BLaER1 treated with 17β-estradiol and CSF1 and Interleukin-3, amounts not matched to agents 10 nM and 100 nM (cell line): ENCODE data around the gene TANK.
"Not testable (repeated sequence)": the region's sequence is repeated elsewhere in the genome, so short reads cannot be mapped to it uniquely, and the experiment has no call there.

Source experiments
- H3K27ac ChIP-seq, 11 experiments: shearing (Covaris generic); formaldehyde crosslinking; 2 replicates each; pipeline ENCODE4 v1.8.1; 2022
- H3K27me3 ChIP-seq, 11 experiments: shearing (Covaris generic); formaldehyde crosslinking; 2 replicates each; pipeline ENCODE4 v1.8.1; 2022
- H3K36me3 ChIP-seq, 11 experiments: shearing (Covaris generic); formaldehyde crosslinking; 2 replicates each; pipeline ENCODE4 v1.8.1; 2022
- H3K4me1 ChIP-seq, 10 experiments: shearing (Covaris generic); formaldehyde crosslinking; 2 replicates each; pipeline ENCODE4 v1.8.1; 2022
- H3K4me2 ChIP-seq, 11 experiments: shearing (Covaris generic); formaldehyde crosslinking; 2 replicates each; pipeline ENCODE4 v1.8.1; 2022
- H3K4me3 ChIP-seq, 10 experiments: shearing (Covaris generic); formaldehyde crosslinking; 2 replicates each; pipeline ENCODE4 v1.8.1; 2022
- H3K9ac ChIP-seq, 11 experiments: shearing (Covaris generic); formaldehyde crosslinking; 2 replicates each; pipeline ENCODE4 v1.8.1; 2022
- H3K9me3 ChIP-seq, 11 experiments: shearing (Covaris generic); formaldehyde crosslinking; replicated peaks in 1 of 11; 2 replicates each; pipeline ENCODE4 v1.8.1; 2022
- H4K20me1 ChIP-seq, 11 experiments: shearing (Covaris generic); formaldehyde crosslinking; 2 replicates each; pipeline ENCODE4 v1.8.1; 2022
- Cebpa-rat ChIP-seq, 11 experiments: shearing (Covaris generic); IDR thresholded peaks; 2 replicates each; pipeline ENCODE4 v1.8.1; 2022

Gene TANK

GRCh38 chr2:161243312-161243711 lies 83.1 kb downstream of the TANK start:
- H3K9me3 ChIP-seq, result peaks cover 0 to 25% (median 15%) of the 10 kb centered on the region in 11 experiments; a peak in 17 of 22 replicates
- H3K4me3 ChIP-seq, result no peak overlapping the region
- no peak overlapping the region for H3K4me2 ChIP-seq
- H3K27me3 ChIP-seq, result peaks cover 94 to 100% (median 100%) of the 10 kb centered on the region in 11 experiments
- H3K4me1 ChIP-seq, result 0 out of 20 replicates have a peak, but pooled peaks cover 0 to 6% (median 0%) of the 10 kb centered on the region in 10 experiments
- no peak overlapping the region for H3K9ac ChIP-seq
- peaks cover 0 to 34% (median 6%) of the 10 kb centered on the region in 11 experiments; a peak in 14 of 22 replicates for H4K20me1 ChIP-seq
- no peak for TF ChIP-seq Cebpa-rat (IDR thresholded peaks at IDR 0.05)
- H3K27ac ChIP-seq, result no peak overlapping the region
- H3K36me3 ChIP-seq, result no peaks in the 10 kb centered on the region

- Histone ChIP-seq H3K36me3 (no peaks in the 10 kb centered on the region), H3K4me2 (no peak overlapping the region), H4K20me1 (peaks cover 0 to 30% (median 3%) of the 10 kb centered on the region in 11 experiments; a peak in 10 of 22 replicates), H3K9me3 (peaks cover 0 to 20% (median 9%) of the 10 kb centered on the region in 11 experiments; a peak in 17 of 22 replicates), H3K9ac (no peak overlapping the region), H3K4me3 (no peak overlapping the region), H3K27me3 (peaks cover 90 to 97% (median 95%) of the 10 kb centered on the region in 11 experiments), H3K4me1 (0 out of 20 replicates have a peak, but pooled peaks cover 0 to under 1% (median 0%) of the 10 kb centered on the region in 10 experiments), H3K27ac (no peak overlapping the region)
- TF ChIP-seq Cebpa-rat (IDR thresholded peaks at IDR 0.05), result no peak
Observed at GRCh38 chr2:161243905-161244304, 83.7 kb downstream of the TANK start.

- H4K20me1 ChIP-seq, result peaks cover 0 to 23% (median 0%) of the 10 kb centered on the region in 11 experiments; a peak in 8 of 22 replicates
- not testable (repeated sequence) for H3K36me3 ChIP-seq, H3K27ac ChIP-seq, H3K4me1 ChIP-seq
- peak overlapping the region in 5 of 10 experiments; percentile 15 to 45 (median 40); a peak in 7 of 20 replicates for H3K4me3 ChIP-seq
- peaks cover 0 to 13% (median 3%) of the 10 kb centered on the region in 11 experiments; a peak in 9 of 22 replicates for H3K9me3 ChIP-seq
- H3K9ac ChIP-seq, result peak overlapping the region in 1 of 11 experiments; percentile 16; a peak in 1 of 22 replicates
- H3K4me2 ChIP-seq, result peak overlapping the region in 6 of 11 experiments; percentile 16 to 68 (median 40); a peak in 7 of 22 replicates
- peaks cover 83 to 97% (median 88%) of the 10 kb centered on the region in 11 experiments for H3K27me3 ChIP-seq
Observed at GRCh38 chr2:161244387-161245260, 84.4 kb downstream of the TANK start.

- peaks cover 0 to 21% (median 0%) of the 10 kb centered on the region in 11 experiments; a peak in 6 of 22 replicates for H4K20me1 ChIP-seq
- no peaks in the 10 kb centered on the region for H3K36me3 ChIP-seq
- no peaks in the 10 kb centered on the region for H3K4me1 ChIP-seq
- H3K27me3 ChIP-seq, result peaks cover 78 to 97% (median 83%) of the 10 kb centered on the region in 11 experiments
- TF ChIP-seq Cebpa-rat (IDR thresholded peaks at IDR 0.05), result no peak
- H3K4me3 ChIP-seq, result peak overlapping the region in 3 of 10 experiments; percentile 40 to 45 (median 45); a peak in 4 of 20 replicates
- peaks cover 0 to 13% (median 3%) of the 10 kb centered on the region in 11 experiments; a peak in 1 of 22 replicates for H3K9me3 ChIP-seq
- peak overlapping the region in 3 of 11 experiments; percentile 36 to 68 (median 51); a peak in 4 of 22 replicates for H3K4me2 ChIP-seq
- H3K9ac ChIP-seq, result no peak overlapping the region
- no peak overlapping the region for H3K27ac ChIP-seq
Observed at GRCh38 chr2:161245261-161245553, 85.0 kb downstream of the TANK start.

GRCh38 chr2:161245671-161246070 lies 85.4 kb downstream of the TANK start:
- Histone ChIP-seq H3K9ac (no peak overlapping the region), H4K20me1 (peaks cover 0 to 21% (median 0%) of the 10 kb centered on the region in 11 experiments; a peak in 6 of 22 replicates), H3K27me3 (peaks cover 74 to 97% (median 78%) of the 10 kb centered on the region in 11 experiments), H3K36me3 (no peaks in the 10 kb centered on the region), H3K27ac (no peak overlapping the region), H3K4me2 (no peak overlapping the region), H3K9me3 (peaks cover 0 to 13% (median 3%) of the 10 kb centered on the region in 11 experiments; a peak in 1 of 22 replicates), H3K4me3 (no peak overlapping the region), H3K4me1 (no peaks in the 10 kb centered on the region)
- TF ChIP-seq Cebpa-rat (IDR thresholded peaks at IDR 0.05), result no peak

- TF ChIP-seq Cebpa-rat (IDR thresholded peaks at IDR 0.05), result no peak
- Histone ChIP-seq H3K9me3 (peaks cover 0 to 13% (median 3%) of the 10 kb centered on the region in 11 experiments; a peak in 1 of 22 replicates), H3K36me3 (no peaks in the 10 kb centered on the region), H3K4me1 (no peaks in the 10 kb centered on the region), H3K27ac (no peak overlapping the region), H3K9ac (no peak overlapping the region), H3K4me3 (no peak overlapping the region), H3K27me3 (peaks cover 69 to 91% (median 72%) of the 10 kb centered on the region in 11 experiments), H4K20me1 (peaks cover 0 to 21% (median 0%) of the 10 kb centered on the region in 11 experiments; a peak in 6 of 22 replicates), H3K4me2 (no peak overlapping the region)
Observed at GRCh38 chr2:161246281-161246680, 86.1 kb downstream of the TANK start.

- H3K9ac ChIP-seq, result no peak overlapping the region
- H3K9me3 ChIP-seq, result no peaks in the 10 kb centered on the region
- H3K4me3 ChIP-seq, result no peak overlapping the region
- no peaks in the 10 kb centered on the region for H3K36me3 ChIP-seq
- H3K27me3 ChIP-seq, result peaks cover 23 to 44% (median 25%) of the 10 kb centered on the region in 11 experiments
- no peak overlapping the region for H3K4me2 ChIP-seq
- TF ChIP-seq Cebpa-rat (IDR thresholded peaks at IDR 0.05), result no peak
- H3K4me1 ChIP-seq, result no peaks in the 10 kb centered on the region
- no peak overlapping the region for H3K27ac ChIP-seq
- peaks cover 0 to 11% (median 0%) of the 10 kb centered on the region in 11 experiments; a peak in 1 of 22 replicates for H4K20me1 ChIP-seq
Observed at GRCh38 chr2:161250864-161251436, 90.7 kb downstream of the TANK start.

- no peak overlapping the region for H3K9ac ChIP-seq
- no peak overlapping the region for H3K27ac ChIP-seq
- no peak overlapping the region for H3K4me3 ChIP-seq
- no peaks in the 10 kb centered on the region for H3K27me3 ChIP-seq
- no peak overlapping the region for H3K4me2 ChIP-seq
- no peaks in the 10 kb centered on the region for H3K9me3 ChIP-seq
- H3K4me1 ChIP-seq, result no peaks in the 10 kb centered on the region
- no peaks in the 10 kb centered on the region for H3K36me3 ChIP-seq
- no peak for TF ChIP-seq Cebpa-rat (IDR thresholded peaks at IDR 0.05)
- H4K20me1 ChIP-seq, result no peaks in the 10 kb centered on the region; a peak in 1 of 22 replicates
Observed at GRCh38 chr2:161257123-161257952, 97.1 kb downstream of the TANK start.
